NCI-H2171 (cell line): Measurements from ENCODE around the gene TXNL1.
A peak's percentile ranks its signal among the peaks of the same experiment; 100 is the strongest.
"Not testable (repeated sequence)": the region's sequence is repeated elsewhere in the genome, so short reads cannot be mapped to it uniquely, and the experiment has no call there.

Experiments used
- DNase-seq: peaks from one replicate; lab custom pipeline; 2025; lab: John Stamatoyannopoulos, UW

TXNL1 gene

GRCh38 chr18:56645415-56646016 is 7.1 kb upstream of the TXNL1 start:
- no peak for DNase-seq

- DNase-seq, result no peak
Measured at GRCh38 chr18:56643381-56643780, 5.0 kb upstream of the TXNL1 start.

GRCh38 chr18:56641714-56642337 is 3.4 kb upstream of the TXNL1 start:
- DNase-seq, result no peak

- no peak for DNase-seq
Measured at GRCh38 chr18:56639571-56639970, 1.2 kb upstream of the TXNL1 start.

GRCh38 chr18:56639104-56639381 is 651 bp upstream of the TXNL1 start:
- peak; percentile 17 for DNase-seq

- no peak for DNase-seq
Measured at GRCh38 chr18:56637711-56638231, 621 bp downstream of the TXNL1 start.

- DNase-seq, result no peak
Measured at GRCh38 chr18:56637176-56637575, 1.2 kb downstream of the TXNL1 start.

GRCh38 chr18:56635007-56635406 is 3.4 kb downstream of the TXNL1 start:
- no peak for DNase-seq

- DNase-seq, result no peak
Measured at GRCh38 chr18:56632070-56633022, 6.0 kb downstream of the TXNL1 start.

- DNase-seq, result no peak
Measured at GRCh38 chr18:56627991-56628390, 10.4 kb downstream of the TXNL1 start.

- peak; percentile 55 for DNase-seq
Measured at GRCh38 chr18:56615738-56616520, 22.5 kb downstream of the TXNL1 start.

- DNase-seq, result no peak
Measured at GRCh38 chr18:56606618-56607017, 31.8 kb downstream of the TXNL1 start.

GRCh38 chr18:56598422-56598821 is 40.0 kb downstream of the TXNL1 start:
- no peak for DNase-seq

GRCh38 chr18:56593906-56594305 is 44.5 kb downstream of the TXNL1 start:
- DNase-seq, result no peak

GRCh38 chr18:56580026-56580425 is 58.4 kb downstream of the TXNL1 start:
- DNase-seq, result no peak

- DNase-seq, result no peak
Measured at GRCh38 chr18:56579451-56579850, 58.9 kb downstream of the TXNL1 start.

- no peak for DNase-seq
Measured at GRCh38 chr18:56576826-56577573, 61.4 kb downstream of the TXNL1 start.

- DNase-seq, result peak; percentile 32
Measured at GRCh38 chr18:56575819-56576663, 62.4 kb downstream of the TXNL1 start.

- no peak for DNase-seq
Measured at GRCh38 chr18:56574861-56575260, 63.5 kb downstream of the TXNL1 start.

- not testable (repeated sequence) for DNase-seq
Measured at GRCh38 chr18:56572267-56572666, 66.1 kb downstream of the TXNL1 start.
